ENCODE measurements around the gene COL4A4.
A peak's percentile ranks its signal among the peaks of the same experiment; 100 is the strongest.

The COL4A4 gene

DNA sequence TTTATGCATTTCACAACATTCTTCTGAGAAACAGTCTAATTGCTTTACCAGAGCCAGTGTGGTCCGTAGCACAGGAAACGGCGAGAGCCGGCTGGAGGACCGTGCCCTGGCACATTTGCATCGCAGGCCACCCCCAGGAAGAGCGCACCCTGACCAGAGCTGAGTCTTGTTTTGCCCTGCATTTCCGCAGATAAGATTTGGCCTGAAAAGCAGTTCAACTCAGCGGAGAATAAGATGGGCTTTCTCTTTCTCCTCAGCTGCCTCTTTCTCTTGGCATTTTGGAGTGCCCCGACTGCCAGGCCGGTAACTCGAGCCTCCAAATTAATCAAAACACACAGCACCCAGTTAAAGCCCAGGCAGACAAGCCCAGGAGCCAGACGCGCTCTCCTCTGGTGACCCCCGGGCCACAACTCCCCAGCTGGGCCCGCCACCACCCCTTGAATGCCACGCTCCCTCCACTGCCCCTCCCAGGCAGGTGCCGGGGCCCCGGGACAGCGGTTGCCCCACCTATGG, 464 bp downstream of the COL4A4 start:
- DNase-seq = peak in 1 of 10 donors; percentile 86
- intact Hi-C loops (cut with DNase I) = no loop called here

DNA sequence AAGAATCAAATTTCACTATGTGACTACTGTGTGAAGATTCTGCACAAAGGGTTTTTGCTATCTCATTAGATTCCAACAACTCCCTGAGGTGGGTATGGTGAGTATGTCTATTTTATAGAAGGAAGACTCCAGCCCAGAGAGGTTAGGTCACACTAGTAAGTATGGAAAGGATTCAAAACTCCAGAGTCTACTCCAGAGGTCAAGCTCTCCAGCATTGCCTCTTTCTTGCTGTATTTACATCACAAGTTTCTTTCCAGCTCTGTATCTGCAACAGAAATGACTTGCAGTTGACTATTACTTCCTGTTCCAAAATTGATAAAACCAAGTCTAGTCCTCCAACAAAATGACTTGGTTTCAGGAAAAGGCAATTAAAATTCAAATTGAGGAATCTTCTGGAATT, 2.1 kb downstream of the COL4A4 start:
- DNase-seq = no peak
- intact Hi-C loops (cut with DNase I) = no loop called here

DNA sequence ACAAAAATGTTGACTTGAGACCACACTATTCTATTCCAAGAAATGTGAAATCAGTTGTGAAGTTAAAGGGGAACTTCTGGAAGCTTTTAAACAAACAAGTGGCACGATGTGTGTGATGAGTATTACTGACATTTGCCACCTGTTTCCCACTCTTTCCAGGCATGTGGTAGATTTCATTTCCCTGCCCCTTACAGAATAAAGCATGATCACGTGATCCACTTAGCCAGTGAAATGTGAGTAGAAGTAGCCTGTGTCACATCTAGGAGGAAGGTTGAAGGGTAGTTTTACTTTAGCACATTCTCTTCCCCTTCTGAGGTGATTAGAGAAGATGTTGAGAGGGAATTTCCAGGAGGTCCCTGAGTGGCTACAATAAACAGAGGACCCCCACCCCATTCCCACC, 3.8 kb downstream of the COL4A4 start:
- DNase-seq = no peak
- intact Hi-C loops (cut with DNase I) = no loop called here

DNA sequence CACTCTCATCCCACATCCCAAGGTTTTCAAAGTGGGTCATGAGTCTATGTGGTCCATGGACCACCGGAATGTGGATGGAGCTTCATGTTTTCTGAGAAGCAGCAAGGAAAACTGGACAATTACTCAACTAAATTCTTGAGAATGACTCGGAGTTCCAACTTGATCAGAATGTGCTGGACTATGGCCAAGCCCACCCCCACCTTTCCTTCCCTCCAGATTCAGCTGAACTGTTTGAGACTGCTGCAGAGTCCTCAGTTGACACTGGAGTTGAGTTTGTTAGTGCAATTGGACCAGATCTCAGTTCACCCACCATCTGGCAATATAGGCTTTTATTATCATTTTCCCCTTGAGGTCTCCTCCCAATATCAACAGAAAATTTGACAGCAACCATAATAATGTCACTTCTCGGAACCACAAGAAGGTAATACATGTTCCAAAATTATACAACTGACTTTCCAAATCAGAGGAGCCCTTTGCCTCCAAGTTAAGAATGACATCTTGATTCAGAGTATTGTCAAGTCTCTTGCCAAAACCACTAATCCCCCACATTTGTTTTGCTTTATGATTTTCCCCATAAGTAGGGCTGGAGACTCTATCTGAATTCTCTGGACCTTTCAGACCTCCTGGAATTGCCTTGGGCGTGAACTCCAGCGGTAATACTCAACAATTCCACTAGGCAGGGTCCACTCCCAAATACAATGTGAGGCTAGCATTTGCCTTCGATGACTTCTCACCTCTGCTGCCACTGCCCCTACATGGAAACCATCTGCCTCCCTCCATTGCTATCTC, 8.8 kb downstream of the COL4A4 start:
- no peak for DNase-seq
- intact Hi-C loops (cut with DNase I) = no loop called here

DNA sequence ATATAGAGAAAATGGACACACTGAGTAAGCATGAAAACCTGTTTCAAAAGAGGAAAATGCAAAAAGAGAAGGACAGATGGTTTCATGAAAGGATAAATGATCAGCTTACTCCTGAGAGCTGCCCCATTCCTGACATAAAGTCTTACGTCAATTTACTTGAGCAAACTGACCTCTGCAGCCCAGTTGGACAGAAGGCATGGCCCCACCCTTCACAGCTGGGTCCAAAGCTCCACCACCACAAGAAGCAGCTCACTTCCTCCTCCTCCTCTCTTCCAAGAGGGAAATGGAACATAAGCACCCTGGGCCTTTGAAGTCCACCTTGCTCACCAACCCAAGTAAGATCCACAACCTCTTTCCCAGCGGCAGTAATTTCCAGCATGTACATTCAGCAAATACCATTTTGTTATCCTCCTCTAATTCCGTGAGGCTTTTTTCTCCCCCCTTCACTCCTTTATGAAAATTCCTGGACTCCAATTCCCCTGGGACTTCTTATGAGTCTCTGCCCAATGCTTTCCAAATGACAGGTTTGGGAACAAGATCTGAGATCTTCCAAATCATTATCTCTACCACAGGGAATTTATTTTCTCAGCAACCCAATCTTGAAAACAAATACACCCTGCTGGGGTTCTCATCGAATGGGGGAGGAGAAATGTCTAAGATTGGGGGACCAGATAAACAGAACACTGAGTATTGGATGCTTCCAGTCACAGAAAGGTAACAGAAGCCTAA, 10.1 kb downstream of the COL4A4 start:
- intact Hi-C loops (cut with DNase I) = no loop called here
- peak in 1 of 10 donors; percentile 27 for DNase-seq

DNA sequence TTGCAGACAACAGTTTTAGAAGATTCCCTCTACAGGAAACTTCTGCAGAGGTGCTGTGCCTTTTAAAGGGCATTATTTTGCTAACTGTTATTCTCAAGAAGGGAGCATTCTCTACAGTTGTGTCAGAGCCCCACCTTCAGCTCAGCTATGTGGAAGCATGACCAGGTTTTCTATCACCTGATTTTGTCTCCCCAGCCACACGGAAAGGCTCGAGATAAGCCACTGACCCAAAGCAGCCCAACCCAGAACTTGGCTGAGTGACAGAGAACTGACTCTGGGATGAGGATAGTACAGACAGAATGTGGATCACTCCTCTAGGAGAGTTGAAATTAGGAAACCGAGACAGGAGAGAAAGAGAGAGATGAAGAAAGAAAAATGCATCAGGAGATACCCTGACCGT, 10.7 kb downstream of the COL4A4 start:
- DNase-seq = no peak
- intact Hi-C loops (cut with DNase I) = no loop called here

DNA sequence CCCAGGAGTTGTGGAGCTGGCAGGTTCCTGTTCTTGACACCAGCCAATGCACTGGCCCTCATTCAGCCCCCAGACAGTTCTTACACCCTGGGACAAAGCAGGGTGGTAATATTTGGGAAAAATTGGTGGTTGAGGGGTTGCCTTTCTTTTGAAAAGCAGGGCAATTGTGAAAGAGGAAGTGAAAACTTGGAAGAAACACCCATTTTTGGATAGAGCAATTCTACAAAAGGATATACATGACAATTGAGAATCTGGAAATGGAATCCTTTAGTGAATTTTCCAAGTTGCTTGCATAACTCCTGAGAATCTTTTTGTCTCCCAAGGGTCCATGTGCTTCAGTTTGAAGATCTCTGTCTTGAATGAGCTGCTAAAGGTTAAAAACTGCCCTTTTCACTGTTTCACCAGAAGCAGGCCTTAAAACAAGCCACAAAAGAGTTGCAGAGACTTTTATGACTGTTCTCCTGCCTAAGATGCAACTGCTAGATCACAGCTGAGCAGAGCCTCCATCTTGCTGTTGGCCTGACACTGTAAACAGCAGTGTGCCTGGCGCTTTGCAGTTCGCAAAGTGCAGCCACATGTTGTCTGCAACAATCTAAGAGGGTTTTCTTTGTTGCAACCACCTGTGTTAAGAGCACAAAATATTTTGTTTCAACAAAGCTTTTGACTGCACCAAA, 11.8 kb downstream of the COL4A4 start:
- DNase-seq = no peak
- intact Hi-C loops (cut with DNase I) = no loop called here

DNA sequence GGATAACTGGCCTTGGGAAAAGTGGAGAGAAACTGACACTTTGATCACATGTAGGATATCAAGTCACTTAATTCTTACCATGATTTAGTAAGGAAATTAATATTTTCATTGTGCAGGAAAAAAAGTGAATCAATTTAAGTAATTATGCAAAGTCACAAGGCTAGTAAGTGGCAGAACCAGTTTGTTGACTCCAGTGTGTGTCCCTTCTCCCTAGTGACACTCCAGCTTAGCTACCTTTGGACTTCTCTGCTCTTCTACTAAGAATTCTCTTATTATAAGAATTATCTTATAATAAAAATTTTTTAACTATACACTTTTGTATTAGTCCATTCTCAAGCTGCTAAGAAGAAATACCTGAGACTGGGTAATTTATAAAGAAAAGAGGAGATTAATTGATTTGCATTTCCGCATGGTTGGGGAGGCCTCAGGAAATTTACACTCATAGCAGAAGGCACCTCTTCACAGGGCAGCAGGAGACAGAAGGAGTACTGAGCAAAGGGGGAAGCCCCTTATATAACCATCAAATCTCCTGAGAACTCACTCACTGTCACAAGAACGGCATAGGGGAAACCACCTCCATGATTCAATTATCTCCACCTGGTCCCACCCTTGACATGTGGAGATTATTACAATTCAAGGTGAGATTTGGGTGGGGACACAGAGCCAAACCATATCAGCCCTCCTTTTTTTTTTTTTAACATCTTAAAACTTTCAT, 13.6 kb downstream of the COL4A4 start:
- no peak for DNase-seq
- intact Hi-C loops (cut with DNase I) = no loop called here

DNA sequence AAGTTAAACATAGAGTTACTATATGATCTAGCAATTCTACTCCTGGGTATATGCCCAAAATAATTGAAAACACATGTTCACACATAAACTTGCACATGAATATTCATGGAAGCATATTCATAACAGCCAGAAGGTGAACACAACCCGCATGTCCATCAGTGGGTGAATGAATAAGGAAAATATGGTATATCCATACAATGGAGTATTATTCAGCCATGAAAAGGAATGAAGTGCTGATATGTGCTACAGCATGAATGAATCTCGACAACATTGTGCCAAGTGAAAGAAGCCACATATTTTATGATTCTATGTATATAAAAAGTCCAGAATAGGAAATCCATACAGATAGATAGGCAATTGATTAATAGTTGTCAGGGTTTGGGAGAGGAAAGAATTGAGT, 15.9 kb downstream of the COL4A4 start:
- intact Hi-C loops (cut with DNase I) = no loop called here
- no peak for DNase-seq

DNA sequence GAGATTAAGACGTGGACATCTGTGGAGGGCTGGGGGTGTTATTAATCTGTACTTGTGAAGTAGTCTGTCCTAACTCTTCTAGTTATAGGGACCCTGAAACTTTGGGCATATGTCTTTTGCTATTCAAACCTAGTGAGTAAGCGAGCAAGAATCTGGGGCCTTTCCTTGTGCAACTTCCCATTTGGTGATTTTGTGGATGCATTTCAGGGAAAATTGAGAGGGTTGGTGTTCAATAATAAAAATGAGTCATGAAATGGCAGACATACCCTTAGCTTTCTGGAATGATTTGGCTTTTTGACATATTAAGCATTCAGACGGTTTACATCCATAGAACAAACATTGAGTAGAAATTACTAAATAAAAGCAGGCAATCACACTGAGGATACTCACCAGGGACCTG, 17.0 kb downstream of the COL4A4 start:
- no peak for DNase-seq
- intact Hi-C loops (cut with DNase I) = no loop called here

DNA sequence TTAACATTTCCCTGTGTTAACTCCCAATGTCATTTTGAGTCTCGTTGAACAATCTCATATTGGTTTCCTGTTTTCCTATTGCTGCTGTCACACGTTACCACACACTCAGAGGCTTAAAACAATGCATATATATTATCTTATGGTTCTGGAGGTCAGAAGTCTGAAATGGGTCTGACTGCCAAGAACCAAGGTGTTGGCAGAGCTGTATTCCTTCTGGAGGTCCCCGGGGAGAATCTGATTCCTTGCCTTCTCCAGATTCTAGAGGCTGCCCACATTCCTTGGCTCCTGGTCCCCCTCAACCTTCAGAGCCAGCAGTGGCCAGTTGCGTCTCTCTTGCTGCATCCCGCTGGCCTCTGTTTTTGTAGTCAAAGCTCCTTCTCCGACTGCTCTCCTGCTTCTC, 17.5 kb downstream of the COL4A4 start:
- intact Hi-C loops (cut with DNase I) = no loop called here
- no peak for DNase-seq

DNA sequence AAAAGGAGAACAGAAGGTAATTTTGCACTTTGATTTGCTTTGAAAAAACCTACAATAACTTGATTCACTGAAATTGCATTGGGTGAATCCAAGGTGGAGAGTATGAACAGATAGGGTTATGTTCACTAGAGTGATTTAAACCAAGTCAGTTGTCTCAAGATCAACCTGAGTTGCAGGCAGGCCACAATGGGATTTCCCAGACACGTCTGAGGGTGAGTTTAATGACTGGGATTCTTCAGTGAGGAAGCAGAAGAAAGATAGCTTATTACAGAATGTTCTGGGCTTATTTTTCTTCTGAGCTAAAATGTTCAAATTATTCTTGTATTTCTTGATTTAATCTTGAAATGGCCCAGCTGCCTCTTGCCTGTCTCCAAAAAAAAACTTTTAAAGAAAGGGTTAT, 20.1 kb downstream of the COL4A4 start:
- DNase-seq = no peak
- intact Hi-C loops (cut with DNase I) = no loop called here

DNA sequence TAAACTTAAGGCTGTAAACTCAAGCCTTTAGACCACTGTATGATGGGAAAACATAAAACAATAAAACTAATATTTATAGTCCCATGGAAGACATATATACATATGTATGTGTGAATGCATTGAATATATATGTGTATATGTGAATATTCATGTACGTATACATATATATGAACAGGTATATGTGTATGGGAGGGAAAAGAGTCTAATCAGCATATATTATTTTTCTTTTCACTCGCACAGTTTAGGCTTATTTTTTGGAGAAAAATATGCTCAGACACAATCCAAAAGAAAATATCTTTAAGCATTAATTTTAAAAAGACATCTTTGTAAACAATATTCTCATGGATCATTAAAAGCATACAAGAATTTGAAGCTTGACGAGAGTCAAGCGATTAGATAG, 22.7 kb downstream of the COL4A4 start:
- intact Hi-C loops (cut with DNase I) = no loop called here
- no peak for DNase-seq

DNA sequence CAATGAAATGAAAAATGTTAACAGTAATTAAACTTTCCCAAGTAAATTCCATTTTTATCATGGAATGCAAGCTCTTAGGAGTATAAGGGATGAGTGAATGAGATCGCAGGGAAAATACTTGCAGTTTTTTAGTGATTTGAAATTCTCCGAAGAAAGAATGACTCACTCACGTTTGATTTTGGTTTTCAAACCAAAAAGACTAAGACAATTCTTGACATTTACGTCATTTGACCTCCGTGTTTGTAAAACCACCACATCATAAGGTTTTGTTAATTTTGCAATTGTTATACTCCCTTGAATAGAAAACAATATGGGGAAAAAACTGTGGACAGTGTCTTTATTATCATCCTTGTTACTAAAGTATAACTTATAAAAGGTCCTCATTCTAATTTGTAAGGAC, 29.4 kb downstream of the COL4A4 start:
- no peak for DNase-seq
- intact Hi-C loops (cut with DNase I) = loop anchor here (5.0 to 10.0 kb wide), 2 partner anchors 190 to 633 kb away; partner anchors contain the start of gene MFF

DNA sequence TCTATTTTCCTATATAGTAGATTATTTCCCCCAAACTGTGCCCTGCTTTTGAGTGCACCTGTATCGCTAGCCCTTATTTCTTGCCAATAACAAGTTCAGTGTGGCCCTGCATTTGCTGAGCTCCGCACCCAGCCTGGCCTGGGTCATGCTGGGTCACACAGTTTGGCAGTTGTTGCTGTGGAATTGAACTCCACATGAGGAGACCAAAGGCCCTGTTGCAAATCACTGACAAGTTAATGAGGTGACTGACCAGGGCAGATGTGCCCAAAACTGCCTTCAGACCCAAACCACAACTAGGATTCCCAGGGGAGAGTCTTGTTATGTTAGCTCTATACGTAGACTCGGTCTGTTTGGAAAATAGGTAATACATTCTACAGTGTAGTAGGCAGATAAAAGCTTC, 31.0 kb downstream of the COL4A4 start:
- peak in 1 of 10 donors; percentile 29 for DNase-seq
- intact Hi-C loops (cut with DNase I) = loop anchor here (5.0 to 10.0 kb wide), 2 partner anchors 192 to 634 kb away; partner anchors contain the start of gene MFF

DNA sequence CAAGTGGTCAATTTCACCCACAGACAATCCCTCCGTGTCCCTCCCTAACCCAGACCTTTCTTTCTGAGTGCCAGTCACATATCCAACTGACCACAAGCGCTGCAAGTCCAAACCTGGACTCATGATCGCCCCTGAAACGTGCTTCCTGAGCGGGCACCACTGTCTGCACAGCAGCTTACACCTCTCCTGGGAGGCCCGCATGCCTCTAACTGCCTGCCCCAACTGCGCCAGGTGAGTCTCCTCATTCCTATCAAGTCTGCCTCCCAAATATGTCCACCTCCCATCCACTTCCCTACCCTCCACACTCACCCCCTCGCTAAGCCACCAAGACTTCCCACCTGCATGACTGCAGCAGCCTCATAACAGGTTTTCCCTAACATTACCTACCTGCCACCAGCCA, 33.4 kb downstream of the COL4A4 start:
- intact Hi-C loops (cut with DNase I) = loop anchor here (1.0 to 10.0 kb wide), 3 partner anchors 108 to 637 kb away; partner anchors contain the start of gene MFF
- DNase-seq = peak in 2 of 10 donors; percentile 68 to 81

DNA sequence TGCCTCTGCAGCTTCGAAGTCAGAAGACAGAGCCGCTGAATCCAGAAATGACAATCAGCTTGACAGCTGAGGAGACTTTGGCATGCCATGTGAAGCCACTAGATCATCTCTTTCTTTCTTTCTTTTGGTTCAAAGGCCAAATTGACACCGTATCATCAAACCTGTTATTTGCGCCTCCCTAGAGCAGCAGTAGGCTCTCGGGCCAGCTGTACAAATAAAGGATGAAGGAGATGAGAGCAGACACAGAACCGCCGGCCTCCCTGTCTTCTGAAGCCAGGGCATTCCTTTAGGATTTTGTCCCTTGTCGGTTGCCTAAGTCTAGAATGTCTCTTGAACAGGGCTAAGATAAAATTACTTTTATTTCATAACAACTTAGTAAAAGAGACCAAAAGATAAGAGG, 36.8 kb downstream of the COL4A4 start:
- DNase-seq = no peak
- intact Hi-C loops (cut with DNase I) = no loop called here

DNA sequence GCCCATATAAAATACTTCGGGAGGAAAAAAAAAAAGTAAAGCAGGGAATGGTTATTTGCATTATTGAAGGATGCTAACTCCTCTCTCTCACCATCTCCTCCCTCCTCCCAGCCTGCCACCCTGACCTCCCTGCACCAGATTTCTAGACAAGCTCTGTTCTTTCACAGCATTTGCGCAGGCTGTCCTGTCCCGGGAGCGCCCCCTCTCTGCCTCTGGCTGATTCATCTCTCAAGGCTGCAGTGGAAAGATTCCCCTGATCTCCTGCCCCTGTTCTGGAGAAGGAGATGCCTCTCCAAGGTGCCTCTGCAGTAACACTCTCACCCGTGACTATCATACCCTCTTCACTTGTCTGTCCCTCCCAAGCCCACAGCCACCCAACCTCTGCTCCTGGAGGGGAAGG, 38.5 kb downstream of the COL4A4 start:
- DNase-seq = peak in 1 of 10 donors; percentile 52
- intact Hi-C loops (cut with DNase I) = no loop called here

DNA sequence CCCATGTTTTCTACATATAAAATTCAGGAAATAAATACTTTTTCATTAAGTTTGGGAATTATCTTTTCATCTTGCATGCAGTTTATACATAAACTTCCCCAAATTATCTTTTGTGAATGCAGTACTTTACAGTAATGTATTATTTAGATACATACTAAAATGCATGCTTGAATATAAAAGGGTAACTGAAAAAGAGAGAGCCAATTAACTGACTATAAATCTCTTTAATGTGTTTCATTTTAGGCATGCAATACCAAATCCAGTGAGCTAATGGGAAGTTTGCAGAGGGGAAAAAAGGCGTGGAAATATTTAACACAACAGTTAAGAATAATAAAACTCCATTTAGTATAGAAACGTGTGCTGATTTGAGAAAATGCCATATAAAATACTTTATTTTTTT, 39.2 kb downstream of the COL4A4 start:
- no peak for DNase-seq
- intact Hi-C loops (cut with DNase I) = no loop called here

DNA sequence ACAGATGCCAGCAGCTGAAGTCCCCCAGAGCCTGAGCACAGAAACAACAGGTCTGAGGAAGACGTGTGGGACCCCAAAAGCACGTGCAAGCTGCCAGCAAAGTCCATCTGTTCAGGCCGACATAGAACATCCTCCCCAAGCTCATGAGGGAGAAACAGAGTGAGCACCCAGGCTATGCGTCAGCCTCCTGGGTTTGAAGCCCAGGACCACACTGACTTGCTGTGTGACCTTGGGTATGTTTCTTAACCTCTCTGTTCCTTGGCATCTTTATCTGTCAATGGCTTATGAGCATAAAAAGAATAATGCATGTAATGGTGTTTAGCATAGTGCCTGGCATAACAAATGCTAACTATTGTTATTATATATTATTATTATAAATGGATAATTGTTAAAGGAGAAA, 40.3 kb downstream of the COL4A4 start:
- intact Hi-C loops (cut with DNase I) = no loop called here
- DNase-seq = no peak

DNA sequence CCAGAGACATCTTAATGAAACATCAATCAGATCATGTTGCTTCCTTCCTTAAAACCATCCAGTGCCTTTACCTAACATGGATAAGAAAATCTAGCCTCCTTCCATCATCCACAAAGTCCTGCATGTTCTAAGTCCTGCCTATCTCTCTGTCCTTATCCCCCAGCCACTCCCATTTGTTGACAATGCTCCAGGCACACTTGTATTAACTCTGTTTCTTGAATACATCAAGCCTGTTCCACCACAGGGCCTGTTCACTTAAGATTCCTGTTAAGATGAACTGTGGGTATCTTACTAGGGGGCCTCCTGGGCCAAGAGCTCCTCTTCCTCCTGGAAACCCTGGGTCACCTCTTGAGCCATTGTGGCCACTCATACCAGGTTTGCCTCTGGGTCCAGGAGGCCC, 45.7 kb downstream of the COL4A4 start:
- DNase-seq = no peak
- intact Hi-C loops (cut with DNase I) = no loop called here

Measured in posterior cingulate gyrus (tissue), 11 donors.